ENCODE results near the gene HOMEZ. TPM values are rescaled to one million over a fixed set of nuclear protein-coding genes. Genes with fewer than 3 reads are reported as not detected.

HOMEZ gene
- total RNA-seq, 1 donor from 2014 or later = 21.0 TPM

DNA sequence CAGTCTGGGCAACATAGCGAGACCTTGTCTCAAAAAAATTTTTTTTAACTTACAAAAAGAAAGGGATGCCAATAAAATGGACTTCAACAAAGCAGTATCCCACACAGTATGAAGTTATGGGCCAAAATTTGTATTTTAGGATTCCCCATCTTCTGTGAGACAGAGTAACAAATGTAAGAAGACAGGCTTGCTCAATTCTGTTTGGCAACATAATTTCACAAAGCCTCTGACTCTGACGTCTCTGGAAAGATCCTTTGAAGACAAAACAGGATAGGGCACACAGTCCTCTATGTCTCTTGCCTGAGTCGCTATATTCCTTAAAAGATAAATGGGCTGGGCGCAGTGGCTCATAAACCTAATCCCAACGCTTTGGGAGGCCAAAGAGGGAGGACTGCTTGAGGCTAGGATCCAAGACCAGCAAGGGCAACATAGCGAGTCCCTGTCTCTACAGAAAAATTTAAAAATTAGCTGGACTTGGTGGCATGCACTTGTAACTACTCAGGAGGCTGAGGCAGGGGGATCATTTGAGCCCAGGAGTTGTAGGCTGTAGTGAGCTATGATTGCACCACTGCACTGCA, 1.1 kb upstream of the HOMEZ start:
- Histone ChIP-seq H3K36me3 (no peaks in the 10 kb centered on the region), H3F3A (ENCODE audit: low read depth) (peaks cover 21% of the 10 kb centered on the region), H3K4me3 (peak overlapping the region; percentile 86), H4K20me1 (ENCODE audit: low read depth) (peaks cover 4% of the 10 kb centered on the region), H2AFZ (replicated peaks) (peak overlapping the region; percentile 38), H3K9me3 (ENCODE audit: low read depth) (no peaks in the 10 kb centered on the region), H3K4me1 (peaks cover 19% of the 10 kb centered on the region), H3K27me3 (peaks cover 45% of the 10 kb centered on the region), H3K4me2 (peak overlapping the region; percentile 76), H3K27ac (peak overlapping the region; percentile 84), H3K79me2 (ENCODE audit: low read depth) (peaks cover 39% of the 10 kb centered on the region), H3K9ac (peak overlapping the region; percentile 19)
- Mint-ChIP-seq H3K4me1 (peaks cover 21% of the 10 kb centered on the region), H3K4me3 (peak overlapping the region; percentile 99), H3K27ac (peak overlapping the region; percentile 100), H3K27me3 (ENCODE audit: insufficient read depth, low read depth) (no peaks in the 10 kb centered on the region), H3K36me3 (no peaks in the 10 kb centered on the region), H3K9me3 (no peaks in the 10 kb centered on the region)
- TF ChIP-seq, protein P1, sequence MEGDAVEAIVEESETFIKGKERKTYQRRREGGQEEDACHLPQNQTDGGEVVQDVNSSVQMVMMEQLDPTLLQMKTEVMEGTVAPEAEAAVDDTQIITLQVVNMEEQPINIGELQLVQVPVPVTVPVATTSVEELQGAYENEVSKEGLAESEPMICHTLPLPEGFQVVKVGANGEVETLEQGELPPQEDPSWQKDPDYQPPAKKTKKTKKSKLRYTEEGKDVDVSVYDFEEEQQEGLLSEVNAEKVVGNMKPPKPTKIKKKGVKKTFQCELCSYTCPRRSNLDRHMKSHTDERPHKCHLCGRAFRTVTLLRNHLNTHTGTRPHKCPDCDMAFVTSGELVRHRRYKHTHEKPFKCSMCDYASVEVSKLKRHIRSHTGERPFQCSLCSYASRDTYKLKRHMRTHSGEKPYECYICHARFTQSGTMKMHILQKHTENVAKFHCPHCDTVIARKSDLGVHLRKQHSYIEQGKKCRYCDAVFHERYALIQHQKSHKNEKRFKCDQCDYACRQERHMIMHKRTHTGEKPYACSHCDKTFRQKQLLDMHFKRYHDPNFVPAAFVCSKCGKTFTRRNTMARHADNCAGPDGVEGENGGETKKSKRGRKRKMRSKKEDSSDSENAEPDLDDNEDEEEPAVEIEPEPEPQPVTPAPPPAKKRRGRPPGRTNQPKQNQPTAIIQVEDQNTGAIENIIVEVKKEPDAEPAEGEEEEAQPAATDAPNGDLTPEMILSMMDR (IDR thresholded peaks at IDR 0.05) = no peak
- TF ChIP-seq EZH2 (IDR thresholded peaks at IDR 0.05) = no peak
- TF ChIP-seq EZH2phosphoT487 (IDR thresholded peaks at IDR 0.05) = no peak
- DNase-seq (ENCODE audit: low spot score) = no peak

DNA sequence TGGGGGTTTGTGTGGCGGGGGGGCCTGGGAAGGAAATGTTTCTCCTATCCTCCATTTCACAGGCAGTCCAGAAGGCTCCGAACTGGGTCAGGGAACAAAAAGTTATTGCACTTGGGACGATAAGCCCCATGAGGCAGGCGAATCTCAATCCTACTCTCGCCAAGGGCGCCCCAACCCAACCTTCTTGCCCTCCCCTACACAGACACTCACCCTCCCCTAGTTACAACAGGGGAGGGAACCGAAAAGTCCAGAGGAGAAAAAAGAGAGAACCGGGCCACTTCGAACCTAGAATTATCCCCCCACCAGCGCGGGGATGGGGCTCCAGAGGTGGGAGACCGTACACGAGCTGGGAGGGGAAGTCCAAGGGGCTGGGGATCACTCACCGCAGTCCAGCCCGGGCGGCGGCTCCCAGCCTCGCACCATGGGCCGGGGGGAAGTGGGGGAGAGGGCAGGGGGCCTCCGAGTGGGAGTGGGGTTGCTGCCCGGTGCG, 357 bp downstream of the HOMEZ start:
- H3K9ac ChIP-seq = peak overlapping the region; percentile 59
- TF ChIP-seq, protein P1 (IDR thresholded peaks at IDR 0.05) = no peak
- no peak for TF ChIP-seq EZH2phosphoT487 (IDR thresholded peaks at IDR 0.05)
- TF ChIP-seq EZH2 (IDR thresholded peaks at IDR 0.05) = no peak
- H3F3A ChIP-seq (ENCODE audit: low read depth) = peaks cover 33% of the 10 kb centered on the region
- H3K4me3 ChIP-seq = peak overlapping the region; percentile 86
- peak overlapping the region; percentile 93 for H3K4me2 ChIP-seq
- no peaks in the 10 kb centered on the region for H3K27me3 Mint-ChIP-seq (ENCODE audit: insufficient read depth, low read depth)
- peaks cover 31% of the 10 kb centered on the region for H3K27me3 ChIP-seq
- no peaks in the 10 kb centered on the region for H3K9me3 ChIP-seq (ENCODE audit: low read depth)
- peak overlapping the region; percentile 99 for H3K4me3 Mint-ChIP-seq
- no peak for DNase-seq (ENCODE audit: low spot score)
- no peak overlapping the region for H3K27ac Mint-ChIP-seq
- H3K36me3 ChIP-seq = no peaks in the 10 kb centered on the region
- peaks cover 28% of the 10 kb centered on the region for H3K4me1 Mint-ChIP-seq
- H4K20me1 ChIP-seq (ENCODE audit: low read depth) = peaks cover 4% of the 10 kb centered on the region
- no peak overlapping the region for H3K27ac ChIP-seq
- no peaks in the 10 kb centered on the region for H3K9me3 Mint-ChIP-seq
- H2AFZ ChIP-seq (replicated peaks) = peak overlapping the region; percentile 53
- H3K36me3 Mint-ChIP-seq = no peaks in the 10 kb centered on the region
- H3K79me2 ChIP-seq (ENCODE audit: low read depth) = peaks cover 50% of the 10 kb centered on the region
- H3K4me1 ChIP-seq = peaks cover 27% of the 10 kb centered on the region

DNA sequence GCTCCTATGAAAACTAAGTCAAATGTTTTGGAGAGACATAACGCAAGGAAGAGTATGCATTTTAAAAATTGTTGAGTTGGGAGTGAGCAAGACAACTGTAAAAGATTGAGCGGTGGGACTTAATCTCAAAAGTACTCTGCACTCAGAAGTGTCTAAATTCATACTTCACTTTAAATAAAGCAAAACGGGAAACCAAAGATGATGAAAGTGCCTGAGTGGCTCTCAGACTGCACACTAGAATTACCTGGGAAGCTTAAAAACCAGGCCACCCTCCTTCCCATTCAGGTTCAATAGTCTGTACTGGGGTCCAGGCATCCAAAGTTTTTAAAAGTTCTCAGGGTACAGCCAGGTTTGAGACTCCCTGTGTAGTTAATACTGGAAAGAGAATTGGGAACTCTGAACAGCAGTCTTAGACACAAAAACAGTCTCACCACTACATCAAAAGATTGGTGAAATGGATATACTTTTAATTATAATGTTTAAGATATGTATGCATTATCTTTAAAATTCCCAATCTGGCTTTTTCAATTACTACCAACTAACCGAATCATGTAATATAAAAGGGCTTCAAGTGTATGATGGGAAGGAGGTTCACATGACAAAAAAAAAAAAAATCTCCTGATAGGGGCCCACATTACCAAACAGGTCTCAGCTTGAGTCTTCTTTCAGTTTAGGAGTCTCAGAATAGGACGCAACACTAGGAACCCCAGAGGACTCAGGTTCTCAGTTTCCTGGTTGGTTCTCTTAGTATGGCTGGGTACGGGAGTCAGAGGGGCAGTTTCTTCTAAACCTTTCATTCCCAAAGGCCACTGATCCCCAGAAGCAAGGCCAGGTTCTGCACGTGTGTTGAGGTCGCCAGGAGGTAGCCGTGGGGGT, 1.0 kb downstream of the HOMEZ start:
- Mint-ChIP-seq H3K9me3 (no peaks in the 10 kb centered on the region), H3K4me1 (peaks cover 34% of the 10 kb centered on the region), H3K27ac (peak overlapping the region; percentile 54), H3K36me3 (no peaks in the 10 kb centered on the region), H3K27me3 (ENCODE audit: insufficient read depth, low read depth) (no peaks in the 10 kb centered on the region), H3K4me3 (peak overlapping the region; percentile 99)
- Histone ChIP-seq H3K4me2 (peak overlapping the region; percentile 93), H2AFZ (replicated peaks) (no peak overlapping the region), H3F3A (ENCODE audit: low read depth) (peaks cover 40% of the 10 kb centered on the region), H3K4me3 (peak overlapping the region; percentile 86), H3K79me2 (ENCODE audit: low read depth) (peaks cover 50% of the 10 kb centered on the region), H3K4me1 (peaks cover 33% of the 10 kb centered on the region), H3K27ac (no peak overlapping the region), H3K27me3 (peaks cover 24% of the 10 kb centered on the region), H3K36me3 (no peaks in the 10 kb centered on the region), H4K20me1 (ENCODE audit: low read depth) (peaks cover 4% of the 10 kb centered on the region), H3K9me3 (ENCODE audit: low read depth) (no peaks in the 10 kb centered on the region), H3K9ac (peak overlapping the region; percentile 59)
- DNase-seq (ENCODE audit: low spot score) = no peak
- TF ChIP-seq EZH2phosphoT487 (IDR thresholded peaks at IDR 0.05) (no peak), EZH2 (IDR thresholded peaks at IDR 0.05) (no peak)
- TF ChIP-seq, protein P1 (IDR thresholded peaks at IDR 0.05) = no peak
